Pancreas (tissue), 10 donors: ENCODE measurements around the gene CRELD1. TPM values are rescaled to one million over a fixed set of nuclear protein-coding genes. Genes with fewer than 3 reads are reported as not detected.

Experiments used
- ATAC-seq, 4 donors: fragments of 200-7000 bp; cut with Tn5 transposase; one replicate each; pipeline versions ENCODE4 v1.8.0 to v1.9.1; 2020; ENCODE audit warnings: mild to moderate bottlenecking in 4 of 4, moderate library complexity in 4 of 4
- DNase-seq, 6 donors: peaks; one replicate each; pipeline ENCODE4 v3.0.0-alpha.2; 2020
- FAIRE-seq: peaks from 2 replicates; lab custom pipeline; 2012; peaks lifted over from hg19 to GRCh38; lab: Jason Lieb, UNC
- H3K27ac ChIP-seq, 4 donors: fragments of 200-600 bp; sonication (generic); 1 replicate in 3 of 4; 2 replicates in 1 of 4; pipeline versions ENCODE4 v1.5.0 to v1.8.0; 2020
- H3K27me3 ChIP-seq, 4 donors: fragments of 200-600 bp; one replicate each; pipeline ENCODE4 v1.8.0; 2021
- H3K36me3 ChIP-seq, 3 donors: fragments of 200-600 bp; sonication (generic) in 1 of 3; one replicate each; pipeline versions ENCODE4 v1.5.0 to v1.8.0; 2020 to 2021
- H3K4me1 ChIP-seq, 3 donors: fragments of 200-600 bp; one replicate each; pipeline ENCODE4 v1.8.0; 2021
- H3K4me3 ChIP-seq, 4 donors: fragments of 200-600 bp; sonication (generic) in 2 of 4; one replicate each; pipeline versions ENCODE4 v1.5.0 to v1.8.0; 2020 to 2021
- H3K9me3 ChIP-seq, 4 donors: fragments of 200-600 bp; one replicate each; pipeline ENCODE4 v1.8.0; 2021
- WGBS, 2 donors: extraction: QIAGEN DNeasy Blood & Tissue Kit; methylation state at CpG; one replicate each; pipeline ENCODE4 v1.1.7; 2013; 5-methylcytosine and 5-hydroxymethylcytosine counted together
- intact Hi-C, 3 donors: fragments of 100-400 bp; cut with DNase I; formaldehyde crosslinking; loops; one replicate each; pipeline versions ENCODE4 v1.11.1 to v1.14.2; 2022
- polyA plus RNA-seq, 2 donors: library from polyadenylated mRNA; stranded (reverse); fragments of 200-250 nt; gene quantifications; one replicate each; pipeline ENCODE4 v1.2.3, GENCODE V29; 2013
- total RNA-seq, 6 donors: library from RNA; stranded (reverse); fragmentation: NEBNext Ultra II Directional in 4 of 6; extraction: Animal tissue kit (Norgen Biotek cat#: 25700) in 4 of 6; gene quantifications; one replicate each; pipeline versions ENCODE4 v1.2.1 to v1.2.4, GENCODE V29; 2021 to 2023
- TF ChIP-seq, protein P1 (sequence below), 4 donors: fragments of 200-600 bp; sonication (generic) in 3 of 4; IDR thresholded peaks; one replicate each; pipeline versions ENCODE4 v1.5.0 to v1.8.0; 2021; ENCODE audit warnings: antibody characterized with exemption in 4 of 4
- donor health status: healthy with polysubstance abuse.
- donor health status: DM: no; HTN: no; CAD: no; lungs with moderate emphysema.
- donor health status: DM: no; HTN: no; CAD: no.
- donor health status: control.
- donor health status: control.
- donor health status: Bipolar disorder and iron deficiency.
- donor health status: DM: yes; HTN: yes; CAD: no.
- donor health status: DM: no; HTN: no; CAD: no.
- donor health status: DM: no; HTN: no; CAD: no.
- donor health status: DM: yes; HTN: yes; CAD: no.

Gene CRELD1
- total and polyA plus RNA-seq, 8 donors = 11.3 to 45.9 (median 13.9) TPM

DNA sequence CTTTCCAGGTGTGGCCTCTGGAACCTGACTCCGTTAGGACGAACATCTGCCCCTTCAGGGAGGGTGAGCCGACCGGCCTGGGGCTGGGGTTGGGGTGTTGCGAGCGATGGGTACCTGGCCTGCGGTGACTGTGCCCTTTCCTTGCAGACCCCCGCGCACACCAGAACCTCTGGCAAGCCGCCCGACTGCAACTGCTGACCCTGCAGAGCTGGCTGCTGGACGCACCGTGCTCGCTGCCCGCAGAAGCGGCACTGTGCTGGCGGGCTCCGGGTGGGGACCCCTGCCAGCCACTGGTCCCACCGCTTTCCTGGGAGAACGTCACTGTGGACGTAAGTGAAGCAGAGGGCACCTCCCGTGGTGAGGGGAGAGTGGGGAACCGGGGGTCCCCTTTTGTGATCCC, 5.5 kb upstream of the CRELD1 start:
- H3K4me3 ChIP-seq = no peak overlapping the region
- no peaks in the 10 kb centered on the region for H3K9me3 ChIP-seq
- FAIRE-seq = no peak
- no peaks in the 10 kb centered on the region for H3K36me3 ChIP-seq
- TF ChIP-seq, protein P1, sequence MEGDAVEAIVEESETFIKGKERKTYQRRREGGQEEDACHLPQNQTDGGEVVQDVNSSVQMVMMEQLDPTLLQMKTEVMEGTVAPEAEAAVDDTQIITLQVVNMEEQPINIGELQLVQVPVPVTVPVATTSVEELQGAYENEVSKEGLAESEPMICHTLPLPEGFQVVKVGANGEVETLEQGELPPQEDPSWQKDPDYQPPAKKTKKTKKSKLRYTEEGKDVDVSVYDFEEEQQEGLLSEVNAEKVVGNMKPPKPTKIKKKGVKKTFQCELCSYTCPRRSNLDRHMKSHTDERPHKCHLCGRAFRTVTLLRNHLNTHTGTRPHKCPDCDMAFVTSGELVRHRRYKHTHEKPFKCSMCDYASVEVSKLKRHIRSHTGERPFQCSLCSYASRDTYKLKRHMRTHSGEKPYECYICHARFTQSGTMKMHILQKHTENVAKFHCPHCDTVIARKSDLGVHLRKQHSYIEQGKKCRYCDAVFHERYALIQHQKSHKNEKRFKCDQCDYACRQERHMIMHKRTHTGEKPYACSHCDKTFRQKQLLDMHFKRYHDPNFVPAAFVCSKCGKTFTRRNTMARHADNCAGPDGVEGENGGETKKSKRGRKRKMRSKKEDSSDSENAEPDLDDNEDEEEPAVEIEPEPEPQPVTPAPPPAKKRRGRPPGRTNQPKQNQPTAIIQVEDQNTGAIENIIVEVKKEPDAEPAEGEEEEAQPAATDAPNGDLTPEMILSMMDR (IDR thresholded peaks at IDR 0.05) = no peak
- DNase-seq = peak in 2 of 6 donors; percentile 49 to 77
- H3K27ac ChIP-seq = no peak overlapping the region
- ATAC-seq = no peak
- H3K4me1 ChIP-seq = peaks cover 0 to 3% (median 0%) of the 10 kb centered on the region in 3 donors
- H3K27me3 ChIP-seq = no peaks in the 10 kb centered on the region
- intact Hi-C loops = no loop called here
- WGBS, 2 donors = 93 to 96% methylated on average over 23 of the region's 23 CpGs

DNA sequence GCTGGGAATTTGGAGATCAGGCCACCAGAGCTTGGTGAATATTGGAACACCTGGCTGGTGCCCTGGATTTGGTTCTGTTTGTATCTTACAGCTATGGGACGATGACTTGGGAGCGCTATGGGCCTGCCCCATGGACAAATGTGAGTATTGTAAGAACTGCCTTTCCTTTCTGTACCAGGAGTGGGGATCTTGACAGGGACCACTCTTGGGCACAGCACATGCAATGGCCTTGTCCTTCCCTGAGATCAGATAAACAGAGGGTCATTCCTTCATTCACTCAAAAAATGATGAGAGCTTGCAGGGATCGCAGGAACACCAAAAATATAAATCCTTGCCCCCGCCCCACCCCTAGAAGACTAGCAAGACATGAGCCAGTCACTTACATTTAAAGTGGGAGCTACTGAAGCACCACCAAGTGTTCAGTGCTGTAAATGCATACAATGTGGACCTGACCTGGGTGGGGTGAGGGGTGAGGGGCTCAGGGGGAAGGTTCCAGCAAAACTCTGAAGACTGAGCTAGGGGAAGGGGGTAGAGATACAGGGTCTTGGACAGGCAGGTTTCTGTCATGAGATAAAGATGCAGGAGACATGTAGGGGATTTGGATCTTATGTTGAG, 2.7 kb upstream of the CRELD1 start:
- TF ChIP-seq, protein P1 (IDR thresholded peaks at IDR 0.05) = no peak
- intact Hi-C loops = no loop called here
- ATAC-seq (no peak), DNase-seq (no peak), FAIRE-seq (no peak)
- no peaks in the 10 kb centered on the region for H3K9me3 ChIP-seq
- H3K27me3 ChIP-seq = no peaks in the 10 kb centered on the region
- no peak overlapping the region for H3K4me3 ChIP-seq
- no peaks in the 10 kb centered on the region for H3K36me3 ChIP-seq
- H3K27ac ChIP-seq = no peak overlapping the region
- WGBS, 2 donors = 94 to 95% methylated on average over 4 of the region's 4 CpGs
- H3K4me1 ChIP-seq = peaks cover 0 to 16% (median 8%) of the 10 kb centered on the region in 3 donors

DNA sequence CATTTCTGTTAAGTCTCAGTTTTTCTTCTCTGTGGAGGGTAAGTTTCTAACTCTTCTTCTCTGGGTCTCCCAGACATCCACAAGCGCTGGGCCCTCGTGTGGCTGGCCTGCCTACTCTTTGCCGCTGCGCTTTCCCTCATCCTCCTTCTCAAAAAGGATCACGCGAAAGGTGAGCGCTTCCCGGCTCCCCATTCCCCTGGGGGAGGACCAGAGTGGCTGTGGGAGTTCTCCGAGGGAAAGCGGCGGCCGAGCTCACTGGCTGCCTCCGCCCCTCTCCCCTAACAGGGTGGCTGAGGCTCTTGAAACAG, 1.1 kb upstream of the CRELD1 start:
- ATAC-seq (no peak), DNase-seq (no peak), FAIRE-seq (no peak)
- peak overlapping the region; percentile 58 to 76 (median 66) for H3K4me3 ChIP-seq
- no peaks in the 10 kb centered on the region for H3K27me3 ChIP-seq
- no peaks in the 10 kb centered on the region for H3K36me3 ChIP-seq
- TF ChIP-seq, protein P1 (IDR thresholded peaks at IDR 0.05) = no peak
- H3K27ac ChIP-seq = peak overlapping the region; percentile 80 to 88 (median 85)
- H3K4me1 ChIP-seq = peaks cover 0 to 17% (median 16%) of the 10 kb centered on the region in 3 donors
- H3K9me3 ChIP-seq = no peaks in the 10 kb centered on the region
- WGBS, 2 donors = 2% methylated on average over 13 of the region's 13 CpGs
- intact Hi-C loops = no loop called here

DNA sequence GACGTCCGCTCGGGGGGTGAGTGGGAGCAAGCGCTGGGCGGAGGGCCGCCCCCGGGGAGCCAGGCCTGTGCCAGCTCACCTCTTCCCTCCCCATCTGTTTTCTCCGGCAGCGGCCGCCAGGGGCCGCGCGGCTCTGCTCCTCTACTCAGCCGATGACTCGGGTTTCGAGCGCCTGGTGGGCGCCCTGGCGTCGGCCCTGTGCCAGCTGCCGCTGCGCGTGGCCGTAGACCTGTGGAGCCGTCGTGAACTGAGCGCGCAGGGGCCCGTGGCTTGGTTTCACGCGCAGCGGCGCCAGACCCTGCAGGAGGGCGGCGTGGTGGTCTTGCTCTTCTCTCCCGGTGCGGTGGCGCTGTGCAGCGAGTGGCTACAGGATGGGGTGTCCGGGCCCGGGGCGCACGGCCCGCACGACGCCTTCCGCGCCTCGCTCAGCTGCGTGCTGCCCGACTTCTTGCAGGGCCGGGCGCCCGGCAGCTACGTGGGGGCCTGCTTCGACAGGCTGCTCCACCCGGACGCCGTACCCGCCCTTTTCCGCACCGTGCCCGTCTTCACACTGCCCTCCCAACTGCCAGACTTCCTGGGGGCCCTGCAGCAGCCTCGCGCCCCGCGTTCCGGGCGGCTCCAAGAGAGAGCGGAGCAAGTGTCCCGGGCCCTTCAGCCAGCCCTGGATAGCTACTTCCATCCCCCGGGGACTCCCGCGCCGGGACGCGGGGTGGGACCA, 632 bp upstream of the CRELD1 start:
- H3K36me3 ChIP-seq = no peaks in the 10 kb centered on the region
- FAIRE-seq (no peak), DNase-seq (peak; percentile 77 to 94 (median 86)), ATAC-seq (peak; percentile 78 to 89 (median 80))
- H3K9me3 ChIP-seq = no peaks in the 10 kb centered on the region
- H3K4me3 ChIP-seq = peak overlapping the region; percentile 58 to 76 (median 66)
- H3K27me3 ChIP-seq = no peaks in the 10 kb centered on the region
- intact Hi-C loops = no loop called here
- TF ChIP-seq, protein P1 (IDR thresholded peaks at IDR 0.05) = peak; percentile 30 to 64 (median 48)
- H3K27ac ChIP-seq = peak overlapping the region; percentile 80 to 88 (median 85)
- WGBS, 2 donors = 0% methylated on average over 46 to 77 of the region's 77 CpGs
- peaks cover 0 to 17% (median 16%) of the 10 kb centered on the region in 3 donors for H3K4me1 ChIP-seq

DNA sequence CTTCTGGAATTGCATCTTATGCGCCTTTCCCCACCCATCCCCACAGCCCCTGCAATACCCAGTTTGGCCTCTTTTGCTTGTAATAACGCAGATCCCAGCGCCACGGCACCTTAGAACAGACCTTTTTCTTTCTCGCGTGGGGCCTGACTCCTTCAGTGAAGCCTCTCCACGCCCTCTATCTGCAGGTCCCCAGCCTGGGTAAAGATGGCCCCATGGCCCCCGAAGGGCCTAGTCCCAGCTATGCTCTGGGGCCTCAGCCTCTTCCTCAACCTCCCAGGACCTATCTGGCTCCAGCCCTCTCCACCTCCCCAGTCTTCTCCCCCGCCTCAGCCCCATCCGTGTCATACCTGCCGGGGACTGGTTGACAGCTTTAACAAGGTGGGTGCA, 594 bp downstream of the CRELD1 start:
- ATAC-seq = peak in 1 of 4 donors; percentile 0
- peaks cover 0 to 17% (median 16%) of the 10 kb centered on the region in 3 donors for H3K4me1 ChIP-seq
- DNase-seq = peak in 1 of 6 donors; percentile 40

More for the DNA sequence above, 594 bp downstream of the CRELD1 start:
- 4 to 5% methylated on average over 11 of the region's 11 CpGs for whole genome bisulfite sequencing, 2 donors
- TF ChIP-seq, protein P1 (IDR thresholded peaks at IDR 0.05) = no peak
- FAIRE-seq = no peak
- H3K36me3 ChIP-seq = no peaks in the 10 kb centered on the region
- intact Hi-C loops = no loop called here
- peak overlapping the region; percentile 58 to 76 (median 66) for H3K4me3 ChIP-seq
- no peaks in the 10 kb centered on the region for H3K9me3 ChIP-seq
- no peaks in the 10 kb centered on the region for H3K27me3 ChIP-seq
- H3K27ac ChIP-seq = peak overlapping the region; percentile 80 to 88 (median 85)
